ENCODE measurements around the gene SERPINE3. TPM values are rescaled to one million over a fixed set of nuclear protein-coding genes. Genes with fewer than 3 reads are reported as not detected.

The SERPINE3 gene
- total RNA-seq, 1 experiment from 2014 or later, result 0.59 TPM

GRCh38 chr13:51412431-51412830, 72.9 kb downstream of the SERPINE3 start (continued):
- no peak for TF ChIP-seq HMGXB4 (CRISPR knock-in tag; IDR thresholded peaks at IDR 0.05)

Small RNA genes lying within 50 kb of the gene (microRNA-seq; reads per million reads assigned to microRNA genes)
- gene MIR5693 (ENCODE audit: borderline number of aligned reads), result not detected

Other genes with a start within 250 kb of the SERPINE3 start
- gene C13orf42, start 228.4 kb upstream of the SERPINE3 start, total RNA-seq (2021), result 6.3 to 8.2 TPM (median 7.0 TPM) in 3 replicates
- 41.2 to 45.8 TPM (median 41.6 TPM) in 3 replicates for gene FAM124A, start 117.3 kb upstream of the SERPINE3 start, total RNA-seq (2021)
- 27.2 to 40.4 TPM (median 35.7 TPM) in 3 replicates for gene INTS6, start 113.3 kb downstream of the SERPINE3 start, total RNA-seq (2021)
- 22.6 to 25.7 TPM (median 23.7 TPM) in 3 replicates for gene WDFY2, start 244.8 kb downstream of the SERPINE3 start, total RNA-seq (2021)

Measured in WTC11 (cell line).